ENCODE data around the gene ATXN1. TPM values are rescaled to one million over a fixed set of nuclear protein-coding genes. Genes with fewer than 3 reads are reported as not detected.

The ATXN1 gene
- total RNA-seq, 1 donor from 2014 or later: 3.9 TPM

DNA sequence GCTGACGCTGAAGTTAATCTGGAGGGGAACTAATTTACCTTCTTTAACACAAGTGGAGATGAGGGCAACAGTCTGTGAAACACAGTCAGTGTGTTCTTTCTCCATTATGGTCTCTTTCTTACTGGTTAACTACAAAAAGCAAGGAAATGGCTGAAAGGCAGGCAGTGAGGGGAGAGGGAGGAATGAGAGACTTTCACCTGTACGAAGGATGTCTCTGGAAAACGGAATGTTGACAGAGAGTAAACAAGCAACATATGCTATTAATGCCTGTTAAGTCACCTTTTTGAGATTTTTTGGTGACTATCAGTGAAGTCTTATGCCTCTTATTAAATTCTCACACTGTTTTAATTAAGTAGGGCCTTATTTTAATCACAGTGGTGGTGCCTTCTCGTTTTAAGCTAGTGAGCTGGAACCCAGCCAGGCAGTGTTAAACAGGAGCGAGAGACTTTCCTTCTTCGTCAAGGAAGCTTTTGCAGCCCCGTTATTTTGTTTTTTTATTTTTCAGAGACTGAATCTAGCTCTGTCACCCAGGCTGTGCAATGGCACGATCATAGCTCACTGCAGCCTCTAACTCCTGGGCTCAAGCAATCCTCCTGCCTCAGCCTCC, 165.6 kb downstream of the ATXN1 start:
- DNase-seq (ENCODE audit: low read depth, low spot score): no peak
- H3K9me3 Mint-ChIP-seq: peaks cover 4% of the 10 kb centered on the region
- H3K4me1 Mint-ChIP-seq: no peaks in the 10 kb centered on the region
- no peaks in the 10 kb centered on the region for H3K36me3 Mint-ChIP-seq (ENCODE audit: low read depth)
- H3K27ac Mint-ChIP-seq (ENCODE audit: unreplicated experiment): no peak overlapping the region
- no peak overlapping the region for H3K4me3 Mint-ChIP-seq
- H3K27me3 Mint-ChIP-seq (ENCODE audit: low read depth): no peaks in the 10 kb centered on the region
- TF ChIP-seq, protein P1, sequence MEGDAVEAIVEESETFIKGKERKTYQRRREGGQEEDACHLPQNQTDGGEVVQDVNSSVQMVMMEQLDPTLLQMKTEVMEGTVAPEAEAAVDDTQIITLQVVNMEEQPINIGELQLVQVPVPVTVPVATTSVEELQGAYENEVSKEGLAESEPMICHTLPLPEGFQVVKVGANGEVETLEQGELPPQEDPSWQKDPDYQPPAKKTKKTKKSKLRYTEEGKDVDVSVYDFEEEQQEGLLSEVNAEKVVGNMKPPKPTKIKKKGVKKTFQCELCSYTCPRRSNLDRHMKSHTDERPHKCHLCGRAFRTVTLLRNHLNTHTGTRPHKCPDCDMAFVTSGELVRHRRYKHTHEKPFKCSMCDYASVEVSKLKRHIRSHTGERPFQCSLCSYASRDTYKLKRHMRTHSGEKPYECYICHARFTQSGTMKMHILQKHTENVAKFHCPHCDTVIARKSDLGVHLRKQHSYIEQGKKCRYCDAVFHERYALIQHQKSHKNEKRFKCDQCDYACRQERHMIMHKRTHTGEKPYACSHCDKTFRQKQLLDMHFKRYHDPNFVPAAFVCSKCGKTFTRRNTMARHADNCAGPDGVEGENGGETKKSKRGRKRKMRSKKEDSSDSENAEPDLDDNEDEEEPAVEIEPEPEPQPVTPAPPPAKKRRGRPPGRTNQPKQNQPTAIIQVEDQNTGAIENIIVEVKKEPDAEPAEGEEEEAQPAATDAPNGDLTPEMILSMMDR (conservative IDR thresholded peaks at IDR 0.05): no peak

DNA sequence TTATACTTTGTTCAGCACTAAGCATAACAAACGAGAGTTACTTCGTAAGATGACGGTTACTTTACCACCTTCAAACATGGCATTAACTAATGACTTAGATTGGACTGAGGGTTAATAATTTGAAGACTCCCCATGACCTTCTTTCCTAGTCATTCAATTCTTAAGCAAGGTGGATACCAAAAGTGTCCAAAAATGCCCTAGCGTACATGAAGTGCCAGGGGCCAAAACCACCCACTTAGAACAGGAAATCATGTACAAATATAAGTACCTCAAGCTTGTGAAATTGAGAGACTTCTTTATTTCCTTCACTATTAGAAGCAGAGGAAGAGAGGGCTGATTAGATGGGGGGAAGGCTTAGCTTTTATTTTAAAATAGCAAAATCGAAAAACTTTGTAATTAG, 166.4 kb downstream of the ATXN1 start:
- no peak for DNase-seq (ENCODE audit: low read depth, low spot score)
- Mint-ChIP-seq H3K9me3 (peaks cover 4% of the 10 kb centered on the region), H3K27me3 (ENCODE audit: low read depth) (no peaks in the 10 kb centered on the region)

DNA sequence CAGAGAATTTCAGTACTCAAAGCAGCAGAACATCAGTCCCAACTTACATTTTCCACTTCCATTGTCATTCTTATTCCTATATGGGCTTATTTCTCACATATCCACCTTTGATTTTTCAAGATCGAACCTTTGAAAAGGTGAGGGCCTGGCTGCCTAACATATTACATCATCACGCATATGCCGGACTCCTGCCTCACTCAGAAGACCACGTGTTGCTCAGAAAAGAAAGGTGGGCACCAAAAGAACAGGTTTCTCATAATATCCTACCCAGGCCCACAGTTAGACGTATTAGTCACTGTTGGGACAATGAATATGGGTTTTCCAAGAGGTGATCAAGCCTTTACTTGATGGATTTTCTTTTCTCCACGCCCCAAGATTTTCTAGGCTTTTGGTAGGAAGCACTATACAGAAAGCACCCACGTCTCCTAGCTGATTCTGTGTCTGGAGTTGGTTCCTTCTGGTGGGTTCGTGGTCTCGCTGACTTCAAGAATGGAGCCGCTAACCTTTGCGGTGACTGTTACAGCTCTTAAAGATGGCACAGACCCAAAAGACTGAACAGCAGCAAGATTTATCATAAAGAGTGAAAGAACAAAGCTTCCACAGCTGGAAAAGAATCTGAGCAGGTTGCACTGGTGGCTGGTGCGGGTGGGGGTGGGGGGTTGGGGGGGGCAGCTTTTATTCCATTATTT, 168.9 kb downstream of the ATXN1 start:
- Mint-ChIP-seq H3K36me3 (ENCODE audit: low read depth) (no peaks in the 10 kb centered on the region), H3K4me1 (no peaks in the 10 kb centered on the region), H3K27ac (ENCODE audit: unreplicated experiment) (no peak overlapping the region), H3K4me3 (no peak overlapping the region), H3K27me3 (ENCODE audit: low read depth) (no peaks in the 10 kb centered on the region), H3K9me3 (peaks cover 4% of the 10 kb centered on the region)
- TF ChIP-seq, protein P1 (conservative IDR thresholded peaks at IDR 0.05): no peak
- DNase-seq (ENCODE audit: low read depth, low spot score): no peak

More for the DNA sequence above, 166.4 kb downstream of the ATXN1 start:
- no peak overlapping the region for H3K4me3 Mint-ChIP-seq
- no peaks in the 10 kb centered on the region for H3K36me3 Mint-ChIP-seq (ENCODE audit: low read depth)
- TF ChIP-seq, protein P1 (conservative IDR thresholded peaks at IDR 0.05): no peak
- no peak overlapping the region for H3K27ac Mint-ChIP-seq (ENCODE audit: unreplicated experiment)
- no peaks in the 10 kb centered on the region for H3K4me1 Mint-ChIP-seq

DNA sequence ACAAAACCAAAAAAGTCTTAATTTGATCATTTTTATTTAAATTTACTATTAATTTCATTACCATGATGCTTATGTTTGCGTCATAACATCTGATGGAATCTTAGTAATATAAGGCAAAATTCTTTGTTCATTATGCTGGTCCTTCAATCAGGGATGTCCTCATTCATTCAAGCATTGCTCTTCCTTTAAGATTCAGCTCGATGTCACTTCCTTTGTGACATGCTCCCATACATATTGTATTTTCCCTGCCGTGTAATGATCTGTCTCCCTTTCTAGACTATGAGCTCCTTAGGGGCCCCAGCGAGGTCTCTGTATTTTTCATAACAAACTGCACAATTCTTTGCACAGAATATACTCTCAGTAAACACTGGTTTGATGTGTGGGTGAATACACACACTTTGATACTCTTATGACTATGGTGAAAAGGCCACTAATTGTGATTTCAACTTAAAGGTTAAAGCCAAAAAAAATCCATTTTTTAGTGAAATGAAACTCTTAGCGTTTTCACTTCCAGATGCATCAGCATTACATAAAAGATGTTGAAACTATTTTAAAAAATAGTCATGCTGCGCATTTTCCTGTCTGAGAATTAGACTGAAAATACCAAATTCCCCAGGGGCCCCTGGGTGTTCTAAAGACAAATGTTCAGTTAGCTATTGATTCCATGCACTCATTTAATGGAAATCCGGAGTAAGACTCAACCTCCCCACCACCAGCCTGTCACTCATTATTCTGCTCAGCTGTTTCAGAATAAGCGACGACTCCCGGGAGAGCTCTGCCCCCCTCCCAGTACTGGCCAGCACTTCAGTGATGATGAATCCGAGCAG, 169.7 kb downstream of the ATXN1 start:
- H3K27ac Mint-ChIP-seq (ENCODE audit: unreplicated experiment): no peak overlapping the region
- H3K4me1 Mint-ChIP-seq: no peaks in the 10 kb centered on the region
- DNase-seq (ENCODE audit: low read depth, low spot score): no peak
- no peaks in the 10 kb centered on the region for H3K36me3 Mint-ChIP-seq (ENCODE audit: low read depth)
- peaks cover 4% of the 10 kb centered on the region for H3K9me3 Mint-ChIP-seq
- no peak overlapping the region for H3K4me3 Mint-ChIP-seq
- TF ChIP-seq, protein P1 (conservative IDR thresholded peaks at IDR 0.05): no peak
- no peaks in the 10 kb centered on the region for H3K27me3 Mint-ChIP-seq (ENCODE audit: low read depth)

DNA sequence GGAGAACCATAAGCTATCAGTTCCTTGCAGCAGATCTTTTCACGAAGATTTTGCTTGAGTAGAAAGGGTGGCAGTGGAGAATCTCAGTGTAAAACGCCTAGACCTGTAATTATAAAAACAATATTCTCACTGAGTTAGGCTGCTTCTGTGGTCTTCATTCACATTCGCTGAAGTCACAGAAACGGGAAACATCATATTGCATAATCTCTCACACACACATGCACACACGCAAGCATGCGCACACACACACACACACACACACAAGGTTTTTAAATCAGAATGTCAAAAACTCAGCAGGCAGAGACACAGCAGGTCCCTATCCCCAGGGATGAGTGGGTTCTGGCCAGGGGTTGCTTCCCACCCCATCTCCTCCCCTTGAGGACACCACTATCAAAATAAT, 175.5 kb downstream of the ATXN1 start:
- Mint-ChIP-seq H3K4me1 (no peaks in the 10 kb centered on the region), H3K4me3 (no peak overlapping the region), H3K9me3 (no peaks in the 10 kb centered on the region), H3K27me3 (ENCODE audit: low read depth) (no peaks in the 10 kb centered on the region), H3K36me3 (ENCODE audit: low read depth) (no peaks in the 10 kb centered on the region), H3K27ac (ENCODE audit: unreplicated experiment) (no peak overlapping the region)
- DNase-seq (ENCODE audit: low read depth, low spot score): no peak
- TF ChIP-seq, protein P1 (conservative IDR thresholded peaks at IDR 0.05): no peak
